Measurements from ENCODE around the gene KCNJ6. TPM values are rescaled to one million over a fixed set of nuclear protein-coding genes. Genes with fewer than 3 reads are reported as not detected.

Gene KCNJ6
- total and polyA plus RNA-seq, 2 donors from 2014 or later: 0.06 TPM; not detected in 1

- H3K36me3 ChIP-seq (ENCODE audit: control insufficient read depth in 2 of 3, insufficient read depth in 3 of 3, low read length in 3 of 3): no peaks in the 10 kb centered on the region
- H3K9ac ChIP-seq (ENCODE audit: low read length in 3 of 3): peak overlapping the region in 2 of 3 donors; percentile 32 to 78
- intact Hi-C loops (cut with DNase I): no loop called here
- no peak for TF ChIP-seq CTCF (IDR thresholded peaks at IDR 0.05; ENCODE audit: borderline replicate concordance, extremely low read depth, insufficient read depth)
- FAIRE-seq (no peak), DNase-seq (peak in 3 of 5 donors; percentile 39 to 93 (median 61))
- no peaks in the 10 kb centered on the region for H3K27me3 ChIP-seq (ENCODE audit: control insufficient read depth, insufficient read depth, low read length)
- H3K4me3 ChIP-seq (ENCODE audit: low read length in 3 of 3): peak overlapping the region; percentile 71 to 84 (median 83)
- no peaks in the 10 kb centered on the region for H3K9me3 ChIP-seq (ENCODE audit: control insufficient read depth in 2 of 3, insufficient read depth in 1 of 3, low read length in 3 of 3)
- H3K27ac ChIP-seq (ENCODE audit: low read depth in 2 of 2, low read length in 2 of 2): peak overlapping the region; percentile 87 to 93
- H3K4me1 ChIP-seq (ENCODE audit: control insufficient read depth in 2 of 3, insufficient read depth in 2 of 3, low read depth in 1 of 3, low read length in 3 of 3): peaks cover 0 to 11% (median 0%) of the 10 kb centered on the region in 3 donors
Measured at GRCh38 chr21:37564341-37564923, 351.8 kb downstream of the KCNJ6 start.

DNA sequence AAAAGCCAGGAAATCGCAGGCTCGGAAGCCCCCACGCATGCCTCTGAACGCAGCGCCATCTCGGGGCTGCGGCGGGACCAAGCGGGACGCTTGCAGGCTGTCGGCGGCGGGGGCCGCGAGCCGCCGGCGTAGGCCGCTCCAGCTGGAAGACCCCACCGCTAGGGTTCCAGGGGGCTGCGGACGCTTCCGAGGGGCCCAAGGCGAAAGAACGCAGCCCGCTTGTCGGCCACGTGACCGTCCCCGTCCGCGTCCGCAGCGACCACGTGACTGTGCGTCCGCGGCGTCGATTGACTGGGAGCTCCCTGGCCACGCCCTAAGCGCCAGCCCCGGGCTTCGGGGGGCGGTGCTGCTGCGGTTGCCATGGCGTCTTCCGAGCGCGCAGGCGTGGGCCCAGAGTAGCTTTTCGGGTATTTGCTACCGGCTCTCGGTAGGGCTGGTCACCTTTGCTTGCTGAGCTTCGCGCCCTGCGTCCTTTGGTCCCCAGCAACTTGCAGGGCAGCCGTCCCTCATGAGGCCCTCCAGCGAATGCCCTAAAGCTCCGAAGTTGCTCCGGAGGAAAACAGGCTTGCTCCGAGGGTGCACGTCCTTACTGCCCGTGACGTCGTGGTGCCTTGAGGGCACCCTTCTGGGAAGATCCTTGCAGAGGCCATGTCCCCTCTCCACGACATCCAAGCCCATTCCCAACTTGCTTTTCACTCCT lies 352.5 kb downstream of the KCNJ6 start:
- TF ChIP-seq CTCF (IDR thresholded peaks at IDR 0.05; ENCODE audit: borderline replicate concordance, extremely low read depth, insufficient read depth): peak; percentile 52
- no peak for FAIRE-seq
- intact Hi-C loops (cut with DNase I): no loop called here

DNA sequence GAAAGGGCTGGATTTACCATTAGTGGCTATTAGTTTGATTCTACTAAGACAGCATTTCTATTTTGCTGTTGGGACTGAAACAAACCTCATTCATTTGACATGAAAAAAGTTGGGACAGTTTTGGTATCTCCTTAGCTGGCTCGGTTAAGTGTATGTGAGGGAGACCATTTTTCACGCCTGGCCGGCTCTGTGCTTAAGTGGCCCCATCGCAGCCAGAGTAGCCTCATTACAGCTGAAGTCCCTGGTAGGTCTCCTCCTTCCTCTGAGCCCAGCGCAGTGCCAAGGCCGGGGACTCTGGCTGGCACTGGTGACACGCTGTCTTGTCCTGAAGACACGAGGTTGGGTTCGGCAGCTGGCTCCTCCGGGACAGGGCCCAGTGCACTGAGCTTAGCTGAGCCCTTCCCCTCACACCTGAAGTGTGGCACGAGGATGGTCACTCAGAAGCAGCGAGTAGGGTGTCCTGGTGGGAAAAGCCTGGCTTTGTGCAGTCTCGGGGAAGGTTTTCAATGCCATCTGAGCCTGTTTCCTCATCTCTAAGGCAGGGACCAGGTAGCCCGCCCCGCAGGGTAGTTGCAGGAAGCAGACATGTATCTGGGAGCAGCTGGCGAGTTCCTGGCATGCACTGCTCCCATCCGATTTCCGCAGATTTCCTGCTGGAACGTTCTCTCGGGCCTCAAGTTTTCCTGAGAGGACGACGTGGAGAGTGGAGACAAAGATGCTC lies 353.2 kb downstream of the KCNJ6 start:
- TF ChIP-seq CTCF (IDR thresholded peaks at IDR 0.05; ENCODE audit: borderline replicate concordance, extremely low read depth, insufficient read depth): no peak
- H3K9me3 ChIP-seq (ENCODE audit: control insufficient read depth in 2 of 3, insufficient read depth in 1 of 3, low read length in 3 of 3): no peaks in the 10 kb centered on the region
- no peaks in the 10 kb centered on the region for H3K36me3 ChIP-seq (ENCODE audit: control insufficient read depth in 2 of 3, insufficient read depth in 3 of 3, low read length in 3 of 3)
- peak overlapping the region; percentile 5 to 78 (median 40) for H3K9ac ChIP-seq (ENCODE audit: low read length in 3 of 3)
- H3K4me1 ChIP-seq (ENCODE audit: control insufficient read depth in 2 of 3, insufficient read depth in 2 of 3, low read depth in 1 of 3, low read length in 3 of 3): peaks cover 0 to 11% (median 0%) of the 10 kb centered on the region in 3 donors
- intact Hi-C loops (cut with DNase I): no loop called here
- peak overlapping the region; percentile 87 to 93 for H3K27ac ChIP-seq (ENCODE audit: low read depth in 2 of 2, low read length in 2 of 2)
- no peak for FAIRE-seq
- DNase-seq: peak in 1 of 5 donors; percentile 60
- no peaks in the 10 kb centered on the region for H3K27me3 ChIP-seq (ENCODE audit: control insufficient read depth, insufficient read depth, low read length)
- H3K4me3 ChIP-seq (ENCODE audit: low read length in 3 of 3): peak overlapping the region; percentile 68 to 84 (median 83)

More for the DNA sequence above, 352.5 kb downstream of the KCNJ6 start:
- peak overlapping the region; percentile 40 to 78 (median 74) for H3K9ac ChIP-seq (ENCODE audit: low read length in 3 of 3)
- DNase-seq: peak; percentile 93 to 99 (median 97)
- H3K9me3 ChIP-seq (ENCODE audit: control insufficient read depth in 2 of 3, insufficient read depth in 1 of 3, low read length in 3 of 3): no peaks in the 10 kb centered on the region
- H3K36me3 ChIP-seq (ENCODE audit: control insufficient read depth in 2 of 3, insufficient read depth in 3 of 3, low read length in 3 of 3): no peaks in the 10 kb centered on the region
- H3K4me3 ChIP-seq (ENCODE audit: low read length in 3 of 3): peak overlapping the region; percentile 71 to 84 (median 83)
- H3K27ac ChIP-seq (ENCODE audit: low read depth in 2 of 2, low read length in 2 of 2): peak overlapping the region; percentile 87 to 93
- no peaks in the 10 kb centered on the region for H3K27me3 ChIP-seq (ENCODE audit: control insufficient read depth, insufficient read depth, low read length)
- peaks cover 0 to 11% (median 0%) of the 10 kb centered on the region in 3 donors for H3K4me1 ChIP-seq (ENCODE audit: control insufficient read depth in 2 of 3, insufficient read depth in 2 of 3, low read depth in 1 of 3, low read length in 3 of 3)

All from kidney (tissue), 14 donors.